IMR-90 (cell line): Measurements from ENCODE around the gene ITPK1. TPM values are rescaled to one million over a fixed set of nuclear protein-coding genes. Genes with fewer than 3 reads are reported as not detected.

Experiments
- ATAC-seq: fragments of 200-7000 bp; cut with Tn5 transposase; 2 replicates; pipeline ENCODE4 v1.9.1; 2020; ENCODE audit warnings: low read depth, mild to moderate bottlenecking, moderate library complexity
- BruUV-seq: library from RNA; stranded (reverse); fragments of 400-500 nt; replicated peaks from 2 replicates; lab custom pipeline; 2021; lab: Mats Ljungman, UMichigan
- CTCF ChIA-PET: fragments of 300-600 bp; formaldehyde crosslinking; extraction: SDS; loops from one replicate; lab custom pipeline; 2021; ENCODE audit warnings: antibody characterized with exemption; lab: Yijun Ruan, JAX
- POLR2A ChIA-PET: fragments of 300-600 bp; sonication (Branson Sonifier 250); formaldehyde crosslinking; loops from one replicate; lab custom pipeline; 2022; ENCODE audit warnings: antibody characterized with exemption; ENCODE audit not compliant: unreplicated experiment; lab: Charles Lee
- DNase-seq: peaks from one replicate; pipeline ENCODE4 v3.0.0; 2013
- H2AFZ ChIP-seq: replicated peaks from 2 replicates; pipeline ENCODE3; 2013; ENCODE audit warnings: low read length, mild to moderate bottlenecking; ENCODE audit not compliant: poor library complexity
- H2AK5ac ChIP-seq: 2 replicates; pipeline ENCODE4 v1.6.1; 2013; ENCODE audit warnings: low read depth, low read length, inconsistent platforms
- H2AK9ac ChIP-seq: replicated peaks from 2 replicates; pipeline ENCODE3; 2013; ENCODE audit warnings: mild to moderate bottlenecking, low read depth, low read length, moderate library complexity; ENCODE audit not compliant: poor library complexity
- H2BK120ac ChIP-seq: 2 replicates; pipeline ENCODE4 v1.6.1; 2013; ENCODE audit warnings: low read depth, low read length, inconsistent platforms
- H2BK15ac ChIP-seq: 3 replicates; pipeline ENCODE4 v1.6.1; 2013; ENCODE audit warnings: low read depth, low read length, inconsistent platforms
- H2BK20ac ChIP-seq: 2 replicates; pipeline ENCODE4 v1.6.1; 2013; ENCODE audit warnings: low read depth, mild to moderate bottlenecking, inconsistent platforms, low read length, moderate library complexity
- H2BK5ac ChIP-seq: 2 replicates; pipeline ENCODE4 v1.6.1; 2013; ENCODE audit warnings: mild to moderate bottlenecking, low read depth, low read length, inconsistent platforms; ENCODE audit not compliant: poor library complexity, severe bottlenecking
- H3K14ac ChIP-seq: replicated peaks from 2 replicates; pipeline ENCODE4 v1.6.1; 2013; ENCODE audit warnings: low read depth, low read length, inconsistent platforms
- H3K18ac ChIP-seq: 2 replicates; pipeline ENCODE4 v1.6.1; 2013; ENCODE audit warnings: low read depth, low read length, control low read depth
- H3K23ac ChIP-seq: 2 replicates; pipeline ENCODE4 v1.6.1; 2013; ENCODE audit warnings: low read depth, low read length, inconsistent platforms
- H3K27ac ChIP-seq: 2 replicates; pipeline ENCODE4 v1.5.1; 2013; ENCODE audit warnings: mild to moderate bottlenecking, control low read depth, low read length; ENCODE audit not compliant: insufficient read depth
- H3K27me3 ChIP-seq: 2 replicates; pipeline ENCODE4 v1.6.1; 2013; ENCODE audit warnings: low read length; ENCODE audit not compliant: control insufficient read depth, insufficient read depth
- H3K36me3 ChIP-seq: 2 replicates; pipeline ENCODE4 v1.6.1; 2013; ENCODE audit warnings: low read length, mixed read lengths; ENCODE audit not compliant: control insufficient read depth, insufficient read depth
- H3K4ac ChIP-seq: 2 replicates; pipeline ENCODE4 v1.6.1; 2013; ENCODE audit warnings: low read depth, low read length, inconsistent platforms
- H3K4me1 ChIP-seq: 2 replicates; pipeline ENCODE4 v1.6.1; 2013; ENCODE audit warnings: low read length, mixed read lengths; ENCODE audit not compliant: control insufficient read depth, insufficient read depth
- H3K4me2 ChIP-seq: 2 replicates; pipeline ENCODE4 v1.6.1; 2013; ENCODE audit warnings: low read depth, mild to moderate bottlenecking, control low read depth, low read length, moderate library complexity
- H3K4me3 ChIP-seq: 2 replicates; pipeline ENCODE4 v1.5.1; 2013; ENCODE audit warnings: low read depth, mild to moderate bottlenecking, control low read depth, low read length, moderate library complexity; ENCODE audit not compliant: insufficient read depth
- H3K56ac ChIP-seq: 2 replicates; pipeline ENCODE4 v1.6.1; 2013; ENCODE audit warnings: low read length, inconsistent platforms; ENCODE audit not compliant: insufficient read depth; ENCODE audit errors: extremely low read depth
- H3K79me1 ChIP-seq, 2 experiments: 2 replicates each; pipeline ENCODE4 v1.6.1; 2013; ENCODE audit warnings: low read length in 2 of 2, inconsistent platforms in 1 of 2, low read depth in 1 of 2
- H3K9ac ChIP-seq: 2 replicates; pipeline ENCODE4 v1.6.1; 2013; ENCODE audit warnings: low read depth, low read length, control low read depth
- H3K9me1 ChIP-seq: 2 replicates; pipeline ENCODE4 v1.6.1; 2013; ENCODE audit warnings: low read length, inconsistent platforms; ENCODE audit not compliant: insufficient read depth
- H3K9me3 ChIP-seq: 2 replicates; pipeline ENCODE4 v1.6.1; 2013; ENCODE audit warnings: low read length; ENCODE audit not compliant: control insufficient read depth, insufficient read depth
- H4K20me1 ChIP-seq: 2 replicates; pipeline ENCODE4 v1.6.1; 2013; ENCODE audit warnings: low read length, inconsistent platforms; ENCODE audit not compliant: insufficient read depth
- H4K5ac ChIP-seq: 2 replicates; pipeline ENCODE4 v1.6.1; 2013; ENCODE audit warnings: mild to moderate bottlenecking, low read depth, low read length, control low read depth
- H4K8ac ChIP-seq, 2 experiments: 2 replicates each; pipeline ENCODE4 v1.6.1; 2013; ENCODE audit warnings: low read depth in 2 of 2, low read length in 2 of 2, control low read depth in 1 of 2, inconsistent platforms in 1 of 2
- H4K91ac ChIP-seq: 2 replicates; pipeline ENCODE4 v1.6.1; 2013; ENCODE audit warnings: low read depth, low read length, inconsistent platforms; ENCODE audit not compliant: insufficient read depth
- BHLHE40 ChIP-seq: fragments of 150-350 bp; IDR thresholded peaks from 2 replicates; pipeline ENCODE4 v1.6.1; 2016; ENCODE audit warnings: mild to moderate bottlenecking, low read depth, low read length
- CEBPB ChIP-seq: IDR thresholded peaks from 2 replicates; pipeline ENCODE4 v1.6.1; 2012; ENCODE audit warnings: low read depth, low read length, improper control_type of control experiment
- CHD1 ChIP-seq: IDR thresholded peaks from 2 replicates; pipeline ENCODE4 v1.6.1; 2012; ENCODE audit warnings: low read depth, low read length, improper control_type of control experiment
- FOS ChIP-seq: fragments of 150-350 bp; IDR thresholded peaks from 2 replicates; pipeline ENCODE4 v1.6.1; 2016; ENCODE audit warnings: low read depth, low read length
- MAFK ChIP-seq: IDR thresholded peaks from 2 replicates; pipeline ENCODE4 v1.6.1; 2012; ENCODE audit warnings: low read depth, low read length, improper control_type of control experiment
- MAZ ChIP-seq: IDR thresholded peaks from 2 replicates; pipeline ENCODE4 v1.6.1; 2012; ENCODE audit warnings: low read depth, mild to moderate bottlenecking, low read length, improper control_type of control experiment, moderate library complexity, borderline replicate concordance
- MXI1 ChIP-seq: IDR thresholded peaks from 2 replicates; pipeline ENCODE4 v1.6.1; 2012; ENCODE audit warnings: low read depth, mild to moderate bottlenecking, low read length, moderate library complexity, borderline replicate concordance
- NFE2L2 ChIP-seq: fragments of 150-350 bp; IDR thresholded peaks from 2 replicates; pipeline ENCODE4 v1.6.1; 2016; ENCODE audit warnings: low read depth, mild to moderate bottlenecking, low read length
- POLR2A ChIP-seq: IDR thresholded peaks from 2 replicates; pipeline ENCODE4 v1.6.1; 2012; ENCODE audit warnings: mild to moderate bottlenecking, low read depth, low read length
- RAD21 ChIP-seq: IDR thresholded peaks from 2 replicates; pipeline ENCODE4 v1.6.1; 2012; ENCODE audit warnings: low read length, improper control_type of control experiment
- RCOR1 ChIP-seq: IDR thresholded peaks from 2 replicates; pipeline ENCODE4 v1.6.1; 2012; ENCODE audit warnings: mild to moderate bottlenecking, low read length, improper control_type of control experiment; ENCODE audit not compliant: insufficient replicate concordance
- RFX5 ChIP-seq: IDR thresholded peaks from 2 replicates; pipeline ENCODE4 v1.8.0; 2012; ENCODE audit warnings: low read depth, mild to moderate bottlenecking, low read length, moderate library complexity
- SMC3 ChIP-seq: fragments of 150-350 bp; IDR thresholded peaks from 2 replicates; pipeline ENCODE4 v1.6.1; 2016; ENCODE audit warnings: low read depth, mild to moderate bottlenecking, antibody characterized with exemption, low read length, moderate library complexity
- USF2 ChIP-seq: fragments of 150-350 bp; IDR thresholded peaks from 2 replicates; pipeline ENCODE4 v1.6.1; 2017; ENCODE audit warnings: mild to moderate bottlenecking, antibody characterized with exemption, low read length, low read depth
- WGBS, 2 experiments: methylation state at CpG; one replicate each; pipeline versions ENCODE4 v1.1.5 to v1.1.7; 2013; ENCODE audit warnings: missing lambda C conversion rate in 2 of 2; ENCODE audit not compliant: insufficient read length in 1 of 2; ENCODE audit errors: extremely low coverage in 2 of 2; 5-methylcytosine and 5-hydroxymethylcytosine counted together
- dilution Hi-C: fragments of 300-500 bp; cut with HindIII; formaldehyde crosslinking; loops from one replicate; pipeline ENCODE4 v1.14.3; 2018; ENCODE audit warnings: low sequenced_read_pairs; ENCODE audit not compliant: unreplicated experiment
- in situ Hi-C: fragments of 300-500 bp; cut with MboI; formaldehyde crosslinking; loops from 3 replicates; pipeline ENCODE4 v1.14.3; 2019; ENCODE audit warnings: low sequenced_read_pairs, inconsistent platforms, mixed read lengths
- intact Hi-C: fragments of 100-400 bp; cut with micrococcal nuclease; formaldehyde crosslinking; loops from 2 replicates; pipeline ENCODE4 v1.10.0; 2022
- polyA plus RNA-seq, 3 experiments: library from polyadenylated mRNA; depleted of rRNA; stranded (reverse); fragments of >200 nt; gene quantifications; 2 replicates each; pipeline ENCODE4 v1.2.3, GENCODE V29; 2012; ENCODE audit warnings: low replicate concordance in 1 of 3
- total RNA-seq: library from RNA; depleted of rRNA; stranded (reverse); fragments of >200 nt; gene quantifications from 2 replicates; pipeline ENCODE4 v1.2.3, GENCODE V29; 2012
- TF ChIP-seq, protein P1 (sequence below): fragments of 150-350 bp; IDR thresholded peaks from 2 replicates; pipeline ENCODE4 v1.6.1; 2016; ENCODE audit warnings: low read depth, mild to moderate bottlenecking, low read length, moderate library complexity, borderline replicate concordance
- TF ChIP-seq, protein P2 (sequence below): conservative IDR thresholded peaks from 2 replicates; pipeline ENCODE4 v1.5.1; 2012; ENCODE audit warnings: mild to moderate bottlenecking, low read depth, low read length, improper control_type of control experiment

ITPK1 gene
- total and polyA plus RNA-seq, 2 of the 4 experiments (the other 2 are of a cell fraction) = 21.7 to 26.9 TPM

- Histone ChIP-seq H2BK20ac (no peak overlapping the region), H2AK9ac (no peak overlapping the region), H4K8ac (no peak overlapping the region), H2AFZ (peak overlapping the region; percentile 7), H2AK5ac (no peak overlapping the region), H2BK15ac (no peak overlapping the region), H4K91ac (no peak overlapping the region), H3K4me2 (no peak overlapping the region), H4K5ac (no peak overlapping the region), H3K14ac (no peak overlapping the region), H3K9ac (no peak overlapping the region), H3K18ac (no peak overlapping the region), H3K27ac (no peak overlapping the region), H3K27me3 (no peaks in the 10 kb centered on the region), H3K9me3 (no peaks in the 10 kb centered on the region), H3K4me3 (no peak overlapping the region), H3K56ac (no peak overlapping the region), H3K4me1 (peaks cover 2% of the 10 kb centered on the region; the same call in 1 of the 2 replicates), H3K9me1 (no peaks in the 10 kb centered on the region; the same call in 1 of the 2 replicates), H2BK5ac (no peak overlapping the region), H3K36me3 (no peaks in the 10 kb centered on the region), H3K79me1 (peaks cover 0 to 3% of the 10 kb centered on the region in 2 experiments; a peak in 1 of 4 replicates), H2BK120ac (no peak overlapping the region), H3K23ac (no peak overlapping the region), H4K20me1 (peaks cover 10% of the 10 kb centered on the region), H3K4ac (no peak overlapping the region)
- 43% methylated on average over 2 of the region's 7 CpGs; no CpG with 5 or more reads in 1 of the 2 experiments for WGBS, 2 experiments
- POLR2A ChIA-PET = no interaction called here
- dilution Hi-C loops (no loop called here), in situ Hi-C loops (no loop called here), intact Hi-C loops (no loop called here)
- no TSS peak for BruUV-seq
- CTCF ChIA-PET = interaction anchor here (0.6 to 1.0 kb wide), 4 partner anchors 14 to 51 kb away, joined by 3 read pairs; no protein-coding TSS in a partner anchor
- TF ChIP-seq POLR2A = no peak
- no peak for TF ChIP-seq MAZ
- TF ChIP-seq BHLHE40 = no peak
- no peak for TF ChIP-seq FOS
- TF ChIP-seq USF2 = no peak
- TF ChIP-seq, protein P1, sequence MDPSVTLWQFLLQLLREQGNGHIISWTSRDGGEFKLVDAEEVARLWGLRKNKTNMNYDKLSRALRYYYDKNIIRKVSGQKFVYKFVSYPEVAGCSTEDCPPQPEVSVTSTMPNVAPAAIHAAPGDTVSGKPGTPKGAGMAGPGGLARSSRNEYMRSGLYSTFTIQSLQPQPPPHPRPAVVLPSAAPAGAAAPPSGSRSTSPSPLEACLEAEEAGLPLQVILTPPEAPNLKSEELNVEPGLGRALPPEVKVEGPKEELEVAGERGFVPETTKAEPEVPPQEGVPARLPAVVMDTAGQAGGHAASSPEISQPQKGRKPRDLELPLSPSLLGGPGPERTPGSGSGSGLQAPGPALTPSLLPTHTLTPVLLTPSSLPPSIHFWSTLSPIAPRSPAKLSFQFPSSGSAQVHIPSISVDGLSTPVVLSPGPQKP = no peak
- TF ChIP-seq, protein P2, sequence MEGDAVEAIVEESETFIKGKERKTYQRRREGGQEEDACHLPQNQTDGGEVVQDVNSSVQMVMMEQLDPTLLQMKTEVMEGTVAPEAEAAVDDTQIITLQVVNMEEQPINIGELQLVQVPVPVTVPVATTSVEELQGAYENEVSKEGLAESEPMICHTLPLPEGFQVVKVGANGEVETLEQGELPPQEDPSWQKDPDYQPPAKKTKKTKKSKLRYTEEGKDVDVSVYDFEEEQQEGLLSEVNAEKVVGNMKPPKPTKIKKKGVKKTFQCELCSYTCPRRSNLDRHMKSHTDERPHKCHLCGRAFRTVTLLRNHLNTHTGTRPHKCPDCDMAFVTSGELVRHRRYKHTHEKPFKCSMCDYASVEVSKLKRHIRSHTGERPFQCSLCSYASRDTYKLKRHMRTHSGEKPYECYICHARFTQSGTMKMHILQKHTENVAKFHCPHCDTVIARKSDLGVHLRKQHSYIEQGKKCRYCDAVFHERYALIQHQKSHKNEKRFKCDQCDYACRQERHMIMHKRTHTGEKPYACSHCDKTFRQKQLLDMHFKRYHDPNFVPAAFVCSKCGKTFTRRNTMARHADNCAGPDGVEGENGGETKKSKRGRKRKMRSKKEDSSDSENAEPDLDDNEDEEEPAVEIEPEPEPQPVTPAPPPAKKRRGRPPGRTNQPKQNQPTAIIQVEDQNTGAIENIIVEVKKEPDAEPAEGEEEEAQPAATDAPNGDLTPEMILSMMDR = no peak
- no peak for TF ChIP-seq RAD21
- TF ChIP-seq CHD1 = no peak
- no peak for TF ChIP-seq CEBPB
- no peak for TF ChIP-seq NFE2L2
- TF ChIP-seq RFX5 = no peak
- no peak for TF ChIP-seq MAFK
- no peak for TF ChIP-seq MXI1
- TF ChIP-seq SMC3 = no peak
- no peak for TF ChIP-seq RCOR1
- no peak for DNase-seq
- peak; percentile 50 for ATAC-seq
Measured at GRCh38 chr14:93099196-93099595, 16.5 kb downstream of the ITPK1 start.
